Stimulated activated effector memory CD8-positive, alpha-beta T cell treated with anti-CD3 and anti-CD28 coated beads, Interleukin-12 subunit alpha, Interleukin-12 subunit beta, amount 100 ng/mL, for 72 hours (primary cell): ENCODE results near the gene TRDN.
A peak's percentile ranks its signal among the peaks of the same experiment; 100 is the strongest.

ENCODE experiments used
- ATAC-seq: fragments of 150-1000 bp; cut with Tn5 transposase; 2 replicates; pipeline ENCODE4 v1.10.0; 2021
- DNase-seq, 2 donors: peaks; one replicate each; pipeline ENCODE4 v3.0.0; 2021 to 2022; ENCODE audit warnings: low spot score in 2 of 2
- H3K27ac Mint-ChIP-seq: one replicate; pipeline ENCODE4 v1.8.0; 2022; ENCODE audit warnings: mild to moderate bottlenecking, mixed read lengths
- H3K36me3 Mint-ChIP-seq: one replicate; pipeline ENCODE4 v1.8.0; 2022; ENCODE audit warnings: mild to moderate bottlenecking, mixed read lengths
- H3K4me1 Mint-ChIP-seq: one replicate; pipeline ENCODE4 v1.8.0; 2022; ENCODE audit warnings: mixed read lengths
- H3K4me3 Mint-ChIP-seq: one replicate; pipeline ENCODE4 v1.8.0; 2022; ENCODE audit warnings: mild to moderate bottlenecking, mixed read lengths
- H3K9me3 Mint-ChIP-seq: one replicate; pipeline ENCODE4 v1.8.0; 2022; ENCODE audit warnings: mixed read lengths

The TRDN gene

DNA sequence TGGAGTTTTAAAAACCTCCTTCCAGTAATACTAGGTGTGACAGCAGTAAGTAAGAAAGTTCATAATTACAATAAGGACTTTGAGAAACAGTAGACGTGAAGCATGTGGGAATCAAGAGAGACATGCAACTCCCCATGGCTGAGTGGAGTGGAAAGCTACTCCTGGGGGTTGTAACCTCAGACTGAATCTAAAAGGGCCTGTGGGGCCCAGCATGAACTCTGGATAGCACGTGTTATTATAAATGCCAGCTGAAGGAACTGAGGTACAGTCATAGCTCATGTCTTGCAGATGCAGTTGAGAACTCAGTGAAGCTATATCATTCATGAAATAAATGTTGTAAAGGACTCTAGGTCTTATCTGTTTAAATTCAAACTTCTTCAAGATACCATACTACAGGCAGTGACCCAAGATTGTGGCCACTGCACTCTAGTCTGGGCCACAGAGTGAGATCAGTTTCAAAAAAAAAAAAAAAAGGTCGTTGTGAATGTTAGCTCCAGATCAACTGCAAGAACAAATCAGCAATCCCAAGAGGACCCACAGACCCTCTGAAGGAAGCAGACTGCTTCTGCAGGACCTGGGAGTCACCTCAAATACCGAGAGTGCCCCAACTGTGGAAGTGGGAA, 189.3 kb downstream of the TRDN start:
- peaks cover 21% of the 10 kb centered on the region for H3K9me3 Mint-ChIP-seq
- no peak for ATAC-seq
- no peak for DNase-seq
- no peaks in the 10 kb centered on the region for H3K4me1 Mint-ChIP-seq
- H3K36me3 Mint-ChIP-seq, result peaks cover 6% of the 10 kb centered on the region
- no peak overlapping the region for H3K4me3 Mint-ChIP-seq
- no peak overlapping the region for H3K27ac Mint-ChIP-seq

DNA sequence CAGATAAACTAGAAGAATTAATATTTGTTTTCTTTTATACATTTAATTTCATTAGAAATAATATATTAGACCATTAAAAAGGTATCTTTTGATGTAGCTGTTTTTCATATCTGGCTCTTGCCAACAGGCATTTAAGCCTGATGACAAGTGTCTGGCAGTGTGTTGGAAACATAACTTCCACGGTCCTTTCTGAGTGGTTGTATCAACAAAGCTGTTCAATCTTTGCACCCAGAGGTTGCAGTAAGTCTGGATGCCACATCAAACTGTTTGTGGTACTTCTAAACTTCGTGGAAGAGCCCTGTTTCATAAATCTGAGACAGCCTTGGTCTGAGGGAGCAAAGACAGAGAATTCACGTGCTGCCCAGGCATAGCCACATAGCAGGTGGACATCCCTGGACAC, 197.4 kb downstream of the TRDN start:
- Mint-ChIP-seq H3K4me1 (no peaks in the 10 kb centered on the region), H3K4me3 (no peak overlapping the region), H3K36me3 (peaks cover 6% of the 10 kb centered on the region), H3K27ac (no peak overlapping the region), H3K9me3 (peaks cover 9% of the 10 kb centered on the region)
- no peak for ATAC-seq
- DNase-seq, result no peak

DNA sequence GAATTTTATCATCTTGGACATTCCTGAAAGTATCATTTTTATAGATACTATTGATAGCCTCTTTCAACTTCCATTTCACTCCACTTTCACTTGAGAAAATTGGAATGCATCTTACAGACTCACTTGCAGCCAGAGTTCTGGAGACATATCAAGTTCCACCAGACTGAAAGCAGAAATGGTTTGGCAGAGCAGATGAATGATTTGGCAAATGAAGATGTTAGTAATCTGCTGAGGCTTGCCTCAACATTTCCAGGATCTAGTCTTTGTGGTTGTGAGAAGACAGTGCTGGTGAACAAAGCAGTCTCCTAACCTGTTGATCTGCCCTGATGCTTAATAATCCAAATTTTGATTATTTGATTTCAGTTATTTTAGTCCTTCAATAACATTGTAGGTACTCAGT, 202.6 kb downstream of the TRDN start:
- H3K27ac Mint-ChIP-seq, result no peak overlapping the region
- H3K9me3 Mint-ChIP-seq, result peaks cover 10% of the 10 kb centered on the region
- DNase-seq, result no peak
- H3K4me3 Mint-ChIP-seq, result no peak overlapping the region
- H3K36me3 Mint-ChIP-seq, result no peaks in the 10 kb centered on the region
- H3K4me1 Mint-ChIP-seq, result no peaks in the 10 kb centered on the region
- ATAC-seq, result no peak

DNA sequence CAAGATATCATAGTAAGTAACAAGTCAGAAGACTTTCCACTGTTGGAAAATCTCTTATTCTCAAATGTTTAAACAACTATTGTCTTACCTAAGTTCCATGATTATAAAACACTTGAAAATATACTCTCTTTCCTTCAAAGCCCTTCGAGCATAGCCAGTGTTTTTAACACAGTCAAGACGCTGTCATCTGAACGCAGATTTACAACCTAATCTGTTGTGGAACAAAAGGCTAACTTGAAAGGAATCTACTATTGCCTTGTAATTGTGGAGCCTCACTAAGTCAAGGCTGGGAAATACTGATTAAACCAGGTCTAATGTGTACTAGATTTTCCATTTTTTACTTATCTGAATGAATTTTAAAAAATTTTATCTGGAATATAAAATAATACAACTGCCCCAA, 205.8 kb downstream of the TRDN start:
- no peaks in the 10 kb centered on the region for H3K36me3 Mint-ChIP-seq
- DNase-seq, result no peak
- H3K9me3 Mint-ChIP-seq, result peaks cover 7% of the 10 kb centered on the region
- no peaks in the 10 kb centered on the region for H3K4me1 Mint-ChIP-seq
- no peak for ATAC-seq
- H3K4me3 Mint-ChIP-seq, result no peak overlapping the region
- H3K27ac Mint-ChIP-seq, result no peak overlapping the region

DNA sequence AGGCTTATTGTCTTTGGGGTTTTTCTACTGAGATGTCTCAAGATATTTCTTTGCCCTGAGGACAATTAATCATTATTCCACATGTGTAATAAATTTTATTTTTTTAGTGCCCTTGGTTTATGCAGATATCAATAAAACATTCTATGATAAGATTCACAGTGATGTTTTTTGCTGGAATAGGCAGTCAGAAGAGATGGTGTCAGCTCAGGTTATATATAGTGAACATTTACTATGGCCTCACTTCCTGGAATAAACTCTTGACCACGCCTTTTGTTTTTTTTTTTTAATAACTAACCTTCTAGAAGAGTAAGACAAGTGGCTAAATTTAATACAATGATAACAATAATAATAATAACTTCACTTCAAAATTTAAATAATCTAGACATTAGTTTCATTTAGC, 209.7 kb downstream of the TRDN start:
- no peaks in the 10 kb centered on the region for H3K9me3 Mint-ChIP-seq
- H3K4me3 Mint-ChIP-seq, result no peak overlapping the region
- no peak for ATAC-seq

DNA sequence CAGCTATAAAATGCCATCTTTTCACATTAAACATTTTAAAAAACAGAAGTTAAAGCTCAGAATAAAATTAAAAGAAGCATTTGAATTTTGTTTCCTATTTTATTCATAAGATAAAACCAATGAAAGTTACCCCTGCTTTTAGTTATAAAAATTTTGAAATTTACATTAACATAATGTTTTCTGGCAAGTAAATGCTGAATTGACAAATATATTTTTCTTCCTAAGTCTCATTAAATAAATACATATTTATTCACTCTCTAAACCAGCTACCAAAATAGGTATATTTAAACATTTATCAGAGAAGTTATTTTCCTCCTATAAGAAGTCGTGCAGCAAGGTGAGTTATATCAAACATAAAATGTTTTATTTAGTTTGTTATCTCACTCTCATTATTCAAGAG, 213.6 kb downstream of the TRDN start:
- Mint-ChIP-seq H3K9me3 (no peaks in the 10 kb centered on the region), H3K36me3 (no peaks in the 10 kb centered on the region), H3K4me1 (no peaks in the 10 kb centered on the region), H3K4me3 (no peak overlapping the region), H3K27ac (no peak overlapping the region)
- ATAC-seq (no peak), DNase-seq (no peak)

More for the DNA sequence above, 209.7 kb downstream of the TRDN start:
- Mint-ChIP-seq H3K4me1 (no peaks in the 10 kb centered on the region), H3K27ac (no peak overlapping the region), H3K36me3 (no peaks in the 10 kb centered on the region)
- no peak for DNase-seq

DNA sequence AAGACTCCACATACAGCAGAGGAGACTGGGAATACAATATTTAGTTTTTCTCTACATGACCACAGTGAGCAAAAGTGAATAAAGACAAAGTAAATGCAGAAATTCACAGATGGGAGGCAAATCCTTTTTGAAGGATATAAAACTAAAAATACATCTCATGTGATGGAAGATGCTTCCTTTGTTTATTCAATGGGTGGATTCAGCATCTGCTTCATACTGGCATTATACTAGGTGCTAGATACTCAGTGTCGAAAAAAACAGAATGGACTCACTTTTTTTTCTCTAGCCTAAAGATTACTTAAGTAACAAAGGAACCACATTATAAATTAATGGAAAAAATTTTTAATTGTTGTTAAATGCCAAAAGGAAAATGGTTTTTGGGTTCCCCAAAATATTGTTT, 216.2 kb downstream of the TRDN start:
- ATAC-seq, result no peak
- Mint-ChIP-seq H3K36me3 (no peaks in the 10 kb centered on the region), H3K9me3 (no peaks in the 10 kb centered on the region), H3K27ac (no peak overlapping the region), H3K4me1 (no peaks in the 10 kb centered on the region), H3K4me3 (no peak overlapping the region)
- DNase-seq, result no peak

DNA sequence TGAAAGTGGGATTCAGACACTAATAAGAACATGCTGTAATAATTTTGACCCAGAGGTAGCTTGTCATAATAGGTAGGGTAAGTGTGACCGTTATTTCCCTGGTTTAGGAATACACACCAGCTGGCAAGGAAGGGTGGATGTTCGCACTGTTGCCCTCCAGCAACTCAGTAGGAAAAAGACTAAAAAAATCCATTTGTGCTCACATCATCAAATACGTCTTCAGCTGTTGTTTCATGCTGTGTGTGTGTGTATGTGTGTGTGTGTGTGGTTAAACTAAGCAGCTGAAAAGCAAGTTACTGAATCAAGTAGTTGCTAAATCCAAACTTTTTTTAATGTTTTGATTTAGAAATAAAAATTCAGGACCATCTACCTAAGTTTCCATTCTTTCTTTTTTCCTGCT, 218.7 kb downstream of the TRDN start:
- Mint-ChIP-seq H3K4me1 (no peaks in the 10 kb centered on the region), H3K27ac (no peak overlapping the region), H3K4me3 (no peak overlapping the region), H3K36me3 (no peaks in the 10 kb centered on the region), H3K9me3 (no peaks in the 10 kb centered on the region)
- no peak for DNase-seq
- ATAC-seq, result no peak

DNA sequence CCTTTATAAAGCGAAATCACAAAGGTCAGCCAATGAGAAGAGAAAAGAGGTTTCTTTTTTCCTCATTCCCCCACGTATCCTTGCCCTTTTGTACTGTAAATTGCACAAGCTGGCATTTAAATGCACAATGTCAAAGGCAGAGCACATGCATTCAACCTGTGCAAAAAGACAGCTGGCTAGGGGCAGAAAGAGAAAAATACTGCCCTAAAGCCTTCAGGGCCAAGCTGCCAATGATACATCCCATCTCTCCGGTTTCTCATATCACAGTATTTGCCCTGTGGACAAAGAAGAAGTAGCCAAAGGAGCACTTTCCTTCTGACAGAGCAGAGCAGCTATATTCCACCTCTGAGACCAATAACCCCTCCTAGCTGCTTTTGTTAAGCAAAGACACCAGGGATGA, 219.2 kb downstream of the TRDN start:
- H3K27ac Mint-ChIP-seq, result no peak overlapping the region
- H3K4me3 Mint-ChIP-seq, result no peak overlapping the region
- no peaks in the 10 kb centered on the region for H3K36me3 Mint-ChIP-seq
- H3K4me1 Mint-ChIP-seq, result no peaks in the 10 kb centered on the region
- ATAC-seq (no peak), DNase-seq (no peak)
- H3K9me3 Mint-ChIP-seq, result no peaks in the 10 kb centered on the region

DNA sequence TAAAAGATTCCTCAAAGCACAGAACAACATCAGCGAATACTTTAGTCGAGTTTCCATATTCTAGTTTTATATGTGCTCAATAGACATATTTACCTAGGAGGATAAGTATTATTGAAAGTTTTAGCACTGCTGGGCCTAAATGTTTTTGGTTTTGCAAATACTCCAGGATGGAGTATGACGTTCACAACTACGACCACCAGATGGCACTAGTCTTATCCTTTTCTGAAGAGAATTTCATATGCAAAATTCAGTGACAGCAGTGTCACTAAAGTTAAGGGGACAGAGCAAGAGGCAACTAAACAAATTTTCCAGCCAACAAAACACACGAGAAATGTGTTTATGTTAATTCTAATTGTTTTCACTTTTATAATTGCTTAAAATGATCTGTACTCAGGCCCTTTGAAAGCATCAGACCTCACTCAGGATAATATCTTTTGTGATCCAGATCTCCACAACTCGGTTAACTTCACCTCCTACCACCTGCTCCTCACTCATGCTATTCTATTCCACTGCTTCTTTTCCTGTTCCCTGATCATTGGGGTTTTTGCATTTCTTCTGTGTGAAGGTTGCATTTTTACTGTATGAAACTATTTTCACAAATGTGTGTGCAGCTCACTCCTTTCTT, 220.8 kb downstream of the TRDN start:
- Mint-ChIP-seq H3K4me1 (no peaks in the 10 kb centered on the region), H3K36me3 (no peaks in the 10 kb centered on the region), H3K9me3 (peaks cover 3% of the 10 kb centered on the region), H3K4me3 (no peak overlapping the region), H3K27ac (no peak overlapping the region)
- ATAC-seq (no peak), DNase-seq (peak in 1 of 2 donors; percentile 49)

DNA sequence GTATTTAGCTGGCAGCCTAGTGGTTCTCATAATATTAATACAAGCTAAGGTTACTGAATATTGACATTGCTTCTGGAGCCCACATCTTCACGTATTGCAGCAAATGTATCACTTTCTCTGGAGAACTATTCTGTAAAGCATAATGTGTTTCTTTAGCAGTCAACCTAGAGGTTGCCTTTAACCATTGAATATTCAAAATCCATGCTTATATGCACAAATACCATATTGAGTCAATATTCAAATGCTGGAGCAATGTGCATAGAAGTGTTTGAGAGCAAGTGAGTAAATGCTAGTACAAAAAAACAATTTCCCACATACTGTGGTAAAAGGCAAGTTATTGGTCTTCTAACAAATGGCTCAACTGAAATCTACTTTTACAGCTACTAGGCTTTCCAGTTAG, 231.8 kb downstream of the TRDN start:
- DNase-seq (no peak), ATAC-seq (no peak)
- Mint-ChIP-seq H3K4me3 (no peak overlapping the region), H3K4me1 (no peaks in the 10 kb centered on the region), H3K27ac (no peak overlapping the region), H3K9me3 (no peaks in the 10 kb centered on the region), H3K36me3 (no peaks in the 10 kb centered on the region)

DNA sequence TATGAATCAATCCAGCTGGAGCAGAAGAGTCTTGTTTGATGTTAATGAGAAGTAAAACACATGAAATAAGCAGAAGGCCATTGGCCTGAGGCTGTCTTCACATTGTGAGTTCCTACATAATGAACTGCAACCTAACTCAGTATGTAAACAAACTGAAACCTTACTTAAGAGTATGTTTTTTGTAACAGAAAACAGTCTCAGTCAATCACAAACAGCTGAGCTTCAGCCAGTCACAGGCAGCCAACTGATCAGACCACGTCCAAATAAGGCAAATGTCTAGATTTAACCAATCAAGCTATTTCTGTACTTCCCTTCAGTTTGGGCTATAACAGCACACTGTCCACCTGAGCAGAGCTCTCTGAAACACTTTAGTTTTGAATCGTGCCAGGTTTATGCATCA, 234.7 kb downstream of the TRDN start:
- Mint-ChIP-seq H3K4me3 (no peak overlapping the region), H3K27ac (no peak overlapping the region), H3K4me1 (no peaks in the 10 kb centered on the region), H3K9me3 (no peaks in the 10 kb centered on the region), H3K36me3 (no peaks in the 10 kb centered on the region)
- ATAC-seq (no peak), DNase-seq (no peak)

DNA sequence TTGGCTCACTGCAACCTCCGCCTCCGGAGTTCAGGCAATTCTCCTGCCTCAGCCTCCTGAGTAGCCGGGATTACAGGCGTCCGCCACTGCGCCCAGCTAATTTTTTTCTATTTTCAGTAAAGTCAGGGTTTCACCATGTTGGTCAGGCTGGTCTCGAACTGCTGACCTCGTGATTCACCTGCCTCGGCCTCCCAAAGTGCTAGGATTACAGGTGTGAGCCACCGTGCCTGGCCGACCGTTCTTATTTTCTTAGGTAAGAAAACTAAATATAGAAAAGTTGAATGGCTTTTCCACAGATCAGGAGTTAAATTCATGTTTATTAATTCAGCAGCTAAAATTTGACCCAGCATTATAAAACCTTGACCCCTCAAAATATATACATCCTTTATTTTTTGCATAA, 238.7 kb downstream of the TRDN start:
- DNase-seq (no peak), ATAC-seq (no peak)
- no peak overlapping the region for H3K4me3 Mint-ChIP-seq
- H3K4me1 Mint-ChIP-seq, result no peaks in the 10 kb centered on the region
- H3K27ac Mint-ChIP-seq, result no peak overlapping the region
- no peaks in the 10 kb centered on the region for H3K9me3 Mint-ChIP-seq
- H3K36me3 Mint-ChIP-seq, result no peaks in the 10 kb centered on the region

DNA sequence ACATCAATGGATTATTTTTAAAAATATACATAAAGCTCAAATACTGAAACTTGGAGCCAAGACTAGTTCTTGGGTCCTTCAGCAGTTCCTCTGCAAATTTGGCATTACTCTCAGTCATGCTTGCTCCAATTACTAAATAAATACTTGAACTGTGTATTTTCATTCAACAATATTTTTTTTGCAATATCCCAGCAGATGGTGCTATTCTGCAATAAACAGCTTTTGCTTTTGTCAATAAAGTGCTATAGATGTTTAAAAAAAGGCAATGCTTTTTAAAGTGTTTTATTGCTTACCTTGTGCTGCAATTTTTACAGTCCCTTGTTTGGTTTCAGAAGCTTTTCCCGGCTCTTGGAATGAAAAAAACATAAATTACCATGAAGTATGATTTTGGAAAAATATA, 243.4 kb downstream of the TRDN start:
- H3K4me3 Mint-ChIP-seq, result no peak overlapping the region
- peaks cover 6% of the 10 kb centered on the region for H3K9me3 Mint-ChIP-seq
- H3K27ac Mint-ChIP-seq, result no peak overlapping the region
- no peak for ATAC-seq
- no peak for DNase-seq
- no peaks in the 10 kb centered on the region for H3K4me1 Mint-ChIP-seq
- H3K36me3 Mint-ChIP-seq, result no peaks in the 10 kb centered on the region

DNA sequence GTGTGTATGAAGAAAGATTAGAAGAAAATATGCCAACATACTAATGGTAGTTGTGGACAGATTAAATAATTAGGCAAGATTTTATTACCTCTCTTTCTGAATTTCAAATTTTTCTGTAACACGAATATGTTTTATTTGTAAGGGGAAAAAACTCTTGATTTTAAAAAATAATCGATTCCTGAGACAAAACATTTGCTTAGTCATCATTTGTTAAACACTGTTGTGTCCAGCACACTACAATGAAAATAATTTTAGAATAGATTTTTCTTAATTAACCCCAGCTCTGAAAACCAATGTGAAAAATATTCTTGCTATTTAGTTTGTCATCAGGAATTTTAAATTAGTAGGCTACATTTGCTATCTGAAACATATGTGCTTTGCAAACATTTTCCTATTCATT, 253.0 kb downstream of the TRDN start:
- ATAC-seq (no peak), DNase-seq (no peak)
- Mint-ChIP-seq H3K9me3 (peaks cover 12% of the 10 kb centered on the region), H3K36me3 (no peaks in the 10 kb centered on the region), H3K27ac (no peak overlapping the region), H3K4me1 (no peaks in the 10 kb centered on the region), H3K4me3 (no peak overlapping the region)

DNA sequence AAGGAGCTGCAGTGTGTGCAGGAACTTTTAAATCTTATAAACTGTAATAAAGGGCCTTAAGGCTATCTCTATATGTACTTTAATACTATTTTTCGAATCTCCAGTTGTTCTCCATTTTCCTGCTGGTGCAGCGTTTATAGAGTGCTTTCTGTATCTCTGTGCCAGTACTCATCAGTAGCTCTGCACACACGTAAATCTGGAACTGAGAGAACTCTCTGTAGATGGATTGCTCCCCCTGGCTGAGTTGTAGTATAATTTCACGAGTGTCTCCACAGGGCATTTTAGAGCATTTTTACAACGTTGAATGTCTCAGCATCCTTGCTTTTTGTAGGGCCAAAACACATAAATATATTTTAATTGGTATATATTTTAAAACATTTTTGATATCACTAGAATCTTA, 256.5 kb downstream of the TRDN start:
- H3K9me3 Mint-ChIP-seq, result peaks cover 3% of the 10 kb centered on the region
- no peaks in the 10 kb centered on the region for H3K4me1 Mint-ChIP-seq
- no peak overlapping the region for H3K27ac Mint-ChIP-seq
- ATAC-seq, result no peak
- no peaks in the 10 kb centered on the region for H3K36me3 Mint-ChIP-seq
- DNase-seq, result no peak
- H3K4me3 Mint-ChIP-seq, result no peak overlapping the region

DNA sequence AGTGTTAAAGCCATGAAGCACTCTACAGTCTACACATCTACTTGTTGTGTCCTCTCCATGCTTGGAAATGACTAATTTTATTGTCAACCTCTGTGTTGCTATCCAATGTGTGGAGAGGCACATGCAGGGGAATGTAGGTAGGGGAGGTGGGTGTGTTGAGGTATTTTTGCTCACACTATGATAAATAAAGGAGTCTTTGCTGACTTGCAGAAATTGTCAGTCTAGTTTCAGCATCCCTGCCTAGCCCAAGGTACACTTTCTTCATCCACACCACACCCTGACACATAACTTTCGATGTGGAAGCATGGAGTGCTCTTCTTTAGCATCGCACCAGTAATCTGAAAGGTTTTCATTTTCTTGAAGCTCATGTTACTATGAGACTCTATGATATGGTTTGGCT, 264.0 kb downstream of the TRDN start:
- Mint-ChIP-seq H3K4me3 (no peak overlapping the region), H3K4me1 (no peaks in the 10 kb centered on the region), H3K9me3 (peaks cover 12% of the 10 kb centered on the region), H3K27ac (no peak overlapping the region), H3K36me3 (no peaks in the 10 kb centered on the region)
- ATAC-seq (no peak), DNase-seq (no peak)
